HepG2 (cell line): ENCODE measurements around the gene ALDH16A1. TPM values are rescaled to one million over a fixed set of nuclear protein-coding genes. Genes with fewer than 3 reads are reported as not detected.

Source experiments
- ARNT2 ChIP-seq: sonication (generic); formaldehyde crosslinking; IDR thresholded peaks from 2 replicates; pipeline ENCODE4 v1.8.0; 2022; ENCODE audit warnings: mild to moderate bottlenecking, low read depth, missing genetic modification reagents, moderate library complexity
- DMTF1 ChIP-seq: sonication (generic); formaldehyde crosslinking; IDR thresholded peaks from 2 replicates; pipeline ENCODE4 v1.4.0; 2020; ENCODE audit warnings: mild to moderate bottlenecking, missing genetic modification reagents
- HNF4G ChIP-seq, 2 experiments: sonication (generic) in 1 of 2; formaldehyde crosslinking in 1 of 2; IDR thresholded peaks; 2 replicates each; pipeline versions ENCODE4 v1.4.0 to v1.6.1; 2011 to 2020; ENCODE audit warnings: borderline replicate concordance in 2 of 2, low read depth in 2 of 2, mild to moderate bottlenecking in 2 of 2, low read length in 1 of 2, missing genetic modification reagents in 1 of 2, moderate library complexity in 1 of 2
- KAT2B ChIP-seq: fragments of 150-350 bp; IDR thresholded peaks from 2 replicates; pipeline ENCODE4 v1.6.1; 2014; ENCODE audit warnings: low read depth, low read length, borderline replicate concordance
- KDM5B ChIP-seq: sonication (generic); formaldehyde crosslinking; IDR thresholded peaks from 2 replicates; pipeline ENCODE4 v1.4.0; 2020; ENCODE audit warnings: missing genetic modification reagents, mild to moderate bottlenecking, borderline replicate concordance
- PHF5A ChIP-seq: IDR thresholded peaks from one replicate; pipeline ENCODE4 v1.6.1; 2018; ENCODE audit warnings: low read depth, missing genetic modification reagents; ENCODE audit not compliant: unreplicated experiment
- POGZ ChIP-seq: sonication (generic); formaldehyde crosslinking; IDR thresholded peaks from 2 replicates; pipeline ENCODE4 v1.4.0; 2020; ENCODE audit warnings: mild to moderate bottlenecking, missing genetic modification reagents
- SNRNP70 ChIP-seq: fragments of 200-400 bp; formaldehyde crosslinking; IDR thresholded peaks from 2 replicates; pipeline ENCODE4 v1.6.1; 2017; ENCODE audit warnings: mild to moderate bottlenecking, low read depth, low read length, moderate library complexity
- ZEB1 ChIP-seq: IDR thresholded peaks from 2 replicates; pipeline ENCODE4 v1.6.1; 2012; ENCODE audit warnings: mild to moderate bottlenecking, low read depth, inconsistent platforms; ENCODE audit not compliant: insufficient replicate concordance
- ZNF431 ChIP-seq: sonication (generic); formaldehyde crosslinking; IDR thresholded peaks from 2 replicates; pipeline ENCODE4 v1.9.0; 2022; ENCODE audit warnings: missing genetic modification reagents, low read depth, mild to moderate bottlenecking, borderline replicate concordance
- ZNF646 ChIP-seq: sonication (generic); formaldehyde crosslinking; IDR thresholded peaks from 2 replicates; pipeline ENCODE4 v1.9.0; 2021; ENCODE audit warnings: mild to moderate bottlenecking, missing genetic modification reagents
- polyA plus RNA-seq, 8 experiments: library from polyadenylated mRNA; depleted of rRNA in 3 of 8; stranded (reverse) in 7 of 8; unstranded in 1 of 8; fragments of >200 nt; fragmentation: Illumina TruSeq in 4 of 8; extraction: Trizol in 4 of 8; gene quantifications; 2 replicates each; pipeline versions ENCODE4 v1.2.1 to v1.2.3, GENCODE V29; 2011 to 2016; ENCODE audit warnings: low read depth in 4 of 8, missing spikeins in 1 of 8, mixed read lengths in 1 of 8; ENCODE audit not compliant: insufficient read depth in 1 of 8
- total RNA-seq, 5 experiments: library from RNA; depleted of rRNA; stranded (reverse); fragments of >200 nt; fragmentation: Illumina TruSeq; extraction: Trizol; gene quantifications; 2 replicates each; pipeline ENCODE4 v1.2.3, GENCODE V29; 2016; ENCODE audit warnings: low read depth in 1 of 5
- TF ChIP-seq, protein P1 (sequence below): sonication (generic); formaldehyde crosslinking; IDR thresholded peaks from 2 replicates; pipeline ENCODE4 v1.4.0; 2020; ENCODE audit warnings: missing genetic modification reagents
- TF ChIP-seq, protein P2 (sequence below): sonication (generic); formaldehyde crosslinking; IDR thresholded peaks from 2 replicates; pipeline ENCODE4 v1.4.0; 2020; ENCODE audit warnings: missing genetic modification reagents, borderline replicate concordance

The ALDH16A1 gene
- total and polyA plus RNA-seq, 2 of the 13 experiments (the other 11 are each of a cell fraction or from before 2014, with no cell fraction given) = 8.4 to 34.9 TPM

GRCh38 chr19:49443366-49444099, 9.5 kb upstream of the ALDH16A1 start (continued):
- TF ChIP-seq PHF5A (CRISPR knock-in tag) = no peak
- TF ChIP-seq DMTF1 (CRISPR knock-in tag) = no peak
- TF ChIP-seq ZEB1 = peak; percentile 37
- TF ChIP-seq, protein P1, sequence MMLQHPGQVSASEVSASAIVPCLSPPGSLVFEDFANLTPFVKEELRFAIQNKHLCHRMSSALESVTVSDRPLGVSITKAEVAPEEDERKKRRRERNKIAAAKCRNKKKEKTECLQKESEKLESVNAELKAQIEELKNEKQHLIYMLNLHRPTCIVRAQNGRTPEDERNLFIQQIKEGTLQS = no peak
- peak; percentile 68 for TF ChIP-seq ARNT2 (CRISPR knock-in tag)
- TF ChIP-seq HNF4G (IDR thresholded peaks at IDR 0.05; ENCODE audit: borderline replicate concordance, low read depth, low read length) = no peak
- TF ChIP-seq HNF4G (CRISPR knock-in tag; IDR thresholded peaks at IDR 0.05; ENCODE audit: borderline replicate concordance, low read depth) = no peak
- TF ChIP-seq, protein P2, sequence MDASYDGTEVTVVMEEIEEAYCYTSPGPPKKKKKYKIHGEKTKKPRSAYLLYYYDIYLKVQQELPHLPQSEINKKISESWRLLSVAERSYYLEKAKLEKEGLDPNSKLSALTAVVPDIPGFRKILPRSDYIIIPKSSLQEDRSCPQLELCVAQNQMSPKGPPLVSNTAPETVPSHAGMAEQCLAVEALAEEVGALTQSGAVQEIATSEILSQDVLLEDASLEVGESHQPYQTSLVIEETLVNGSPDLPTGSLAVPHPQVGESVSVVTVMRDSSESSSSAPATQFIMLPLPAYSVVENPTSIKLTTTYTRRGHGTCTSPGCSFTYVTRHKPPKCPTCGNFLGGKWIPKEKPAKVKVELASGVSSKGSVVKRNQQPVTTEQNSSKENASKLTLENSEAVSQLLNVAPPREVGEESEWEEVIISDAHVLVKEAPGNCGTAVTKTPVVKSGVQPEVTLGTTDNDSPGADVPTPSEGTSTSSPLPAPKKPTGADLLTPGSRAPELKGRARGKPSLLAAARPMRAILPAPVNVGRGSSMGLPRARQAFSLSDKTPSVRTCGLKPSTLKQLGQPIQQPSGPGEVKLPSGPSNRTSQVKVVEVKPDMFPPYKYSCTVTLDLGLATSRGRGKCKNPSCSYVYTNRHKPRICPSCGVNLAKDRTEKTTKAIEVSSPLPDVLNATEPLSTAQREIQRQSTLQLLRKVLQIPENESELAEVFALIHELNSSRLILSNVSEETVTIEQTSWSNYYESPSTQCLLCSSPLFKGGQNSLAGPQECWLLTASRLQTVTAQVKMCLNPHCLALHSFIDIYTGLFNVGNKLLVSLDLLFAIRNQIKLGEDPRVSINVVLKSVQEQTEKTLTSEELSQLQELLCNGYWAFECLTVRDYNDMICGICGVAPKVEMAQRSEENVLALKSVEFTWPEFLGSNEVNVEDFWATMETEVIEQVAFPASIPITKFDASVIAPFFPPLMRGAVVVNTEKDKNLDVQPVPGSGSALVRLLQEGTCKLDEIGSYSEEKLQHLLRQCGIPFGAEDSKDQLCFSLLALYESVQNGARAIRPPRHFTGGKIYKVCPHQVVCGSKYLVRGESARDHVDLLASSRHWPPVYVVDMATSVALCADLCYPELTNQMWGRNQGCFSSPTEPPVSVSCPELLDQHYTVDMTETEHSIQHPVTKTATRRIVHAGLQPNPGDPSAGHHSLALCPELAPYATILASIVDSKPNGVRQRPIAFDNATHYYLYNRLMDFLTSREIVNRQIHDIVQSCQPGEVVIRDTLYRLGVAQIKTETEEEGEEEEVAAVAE (CRISPR knock-in tag) = no peak
- TF ChIP-seq POGZ (CRISPR knock-in tag) = peak; percentile 25; the same call in 1 of the 2 replicates
- no peak for TF ChIP-seq SNRNP70
- TF ChIP-seq ZNF646 (CRISPR knock-in tag) = no peak
- TF ChIP-seq ZNF431 (CRISPR knock-in tag) = no peak
- peak; percentile 65; the same call in 1 of the 2 replicates for TF ChIP-seq KDM5B (CRISPR knock-in tag)
- TF ChIP-seq KAT2B = no peak
